Limb (tissue), 2 donors: Measurements from ENCODE around the gene NGDN.
"Not testable (repeated sequence)": the region's sequence is repeated elsewhere in the genome, so short reads cannot be mapped to it uniquely, and the experiment has no call there.

Experiments used
- DNase-seq, 2 donors: peaks; one replicate each; pipeline ENCODE4 v3.0.0-alpha.2; 2016; ENCODE audit errors: extremely low spot score in 2 of 2

Gene NGDN, protein sequence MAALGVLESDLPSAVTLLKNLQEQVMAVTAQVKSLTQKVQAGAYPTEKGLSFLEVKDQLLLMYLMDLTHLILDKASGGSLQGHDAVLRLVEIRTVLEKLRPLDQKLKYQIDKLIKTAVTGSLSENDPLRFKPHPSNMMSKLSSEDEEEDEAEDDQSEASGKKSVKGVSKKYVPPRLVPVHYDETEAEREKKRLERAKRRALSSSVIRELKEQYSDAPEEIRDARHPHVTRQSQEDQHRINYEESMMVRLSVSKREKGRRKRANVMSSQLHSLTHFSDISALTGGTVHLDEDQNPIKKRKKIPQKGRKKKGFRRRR

DNA sequence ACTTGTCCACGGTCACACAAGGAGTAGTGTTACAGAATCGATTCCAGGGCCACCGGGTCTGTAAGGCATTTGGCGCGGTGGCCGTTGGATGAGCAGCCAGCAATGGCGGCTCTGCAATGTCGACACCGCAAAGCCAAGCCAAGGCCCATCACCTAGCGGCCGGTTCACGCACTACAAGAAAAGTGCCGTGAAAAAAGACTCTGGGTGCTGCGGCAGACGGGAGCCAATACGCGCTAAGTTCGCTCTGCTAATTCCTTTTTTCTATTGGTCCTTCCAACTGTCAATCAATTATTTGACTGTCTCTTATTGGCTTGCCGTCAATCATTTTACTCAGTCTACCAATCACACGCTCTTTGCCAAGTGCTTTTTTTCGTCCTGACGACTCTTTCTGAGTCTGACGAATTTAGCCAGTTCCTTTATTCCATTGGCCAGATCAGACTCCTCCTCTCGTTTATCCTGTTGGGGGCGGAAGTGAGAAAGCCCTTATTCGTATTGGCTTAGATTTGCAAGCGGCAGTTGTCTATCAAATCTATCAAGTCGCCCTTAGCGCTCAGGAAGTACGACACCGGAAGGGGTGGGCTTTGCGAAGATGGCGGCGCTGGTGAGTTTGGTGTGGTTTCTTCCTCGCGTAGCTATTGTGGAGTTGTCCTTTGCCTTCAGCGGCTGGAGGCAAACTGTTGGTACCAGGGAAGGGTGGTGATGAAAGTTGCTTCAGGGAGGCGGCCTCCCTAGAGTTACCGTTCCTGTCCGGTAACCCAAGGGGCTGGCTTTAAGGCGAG, at the start of gene NGDN:
NGDN (plus strand) TSS at position 577 of the 779 bp plus-strand sequence; CDS start at position 590, 13 bp downstream.
- peak; percentile 97 to 100 for DNase-seq

GRCh38 chr14:23421594-23421993, 47.9 kb upstream of the NGDN start:
- DNase-seq: no peak

DNA sequence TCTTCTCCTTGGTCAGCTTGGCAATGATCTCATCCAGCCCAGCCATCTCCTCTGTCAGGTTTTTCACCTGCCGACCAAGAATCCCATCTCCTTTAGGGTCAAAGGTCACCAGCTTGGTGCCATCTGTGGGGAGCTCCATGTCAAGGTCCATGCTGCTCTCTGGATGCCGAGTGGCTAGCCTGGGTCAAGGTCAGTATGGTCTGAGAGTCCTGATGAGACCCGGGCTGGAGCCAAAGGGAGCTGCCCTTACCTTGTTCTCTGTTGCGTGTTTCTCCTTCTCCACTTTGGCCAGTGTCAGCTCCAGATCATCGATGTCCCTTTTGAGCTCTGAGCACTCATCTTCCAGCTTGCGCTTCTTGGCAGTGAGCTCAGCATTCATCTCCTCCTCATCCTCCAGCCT, 45.8 kb upstream of the NGDN start:
- no peak for DNase-seq

- no peak for DNase-seq
Observed at GRCh38 chr14:23425169-23425568, 44.3 kb upstream of the NGDN start.

GRCh38 chr14:23425798-23426197, 43.7 kb upstream of the NGDN start:
- not testable (repeated sequence) for DNase-seq

DNA sequence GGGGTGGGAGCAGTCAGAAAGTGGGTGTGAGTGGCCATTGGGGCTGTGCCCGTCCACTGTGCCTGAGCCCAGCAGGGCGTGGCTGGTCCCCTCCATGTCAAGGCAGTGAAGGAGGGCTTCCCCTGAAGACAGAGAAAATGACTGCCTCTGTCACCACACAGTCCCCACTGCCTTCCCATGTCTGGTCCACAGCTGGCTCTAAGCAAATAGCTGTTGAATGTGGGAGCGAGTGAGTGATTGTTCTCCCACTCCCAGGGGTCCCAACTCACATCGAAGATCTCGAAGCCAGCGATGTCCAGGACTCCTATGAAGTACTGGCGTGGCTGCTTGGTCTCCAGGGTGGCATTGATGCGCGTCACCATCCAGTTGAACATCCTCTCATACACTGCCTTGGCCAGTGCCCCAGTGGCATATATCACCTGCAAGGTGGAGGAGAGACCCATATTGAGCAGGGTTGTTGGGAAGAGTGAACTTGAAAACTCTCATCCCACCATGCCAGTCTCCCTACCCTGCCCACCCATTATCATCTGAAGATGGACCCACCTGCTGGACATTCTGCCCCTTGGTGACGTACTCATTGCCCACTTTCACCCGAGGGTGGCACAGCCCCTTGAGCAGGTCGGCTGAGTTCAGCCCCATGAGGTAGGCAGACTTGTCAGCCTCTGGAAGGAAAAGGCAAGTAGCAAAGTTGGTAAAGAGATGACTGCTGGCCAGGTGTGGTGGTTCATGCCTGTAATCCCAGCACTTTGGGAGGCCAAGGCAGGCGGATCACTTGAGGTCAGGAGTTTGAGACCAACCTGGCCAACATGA, 40.6 kb upstream of the NGDN start:
- DNase-seq: no peak

- DNase-seq: no peak
Observed at GRCh38 chr14:23430016-23430722, 39.3 kb upstream of the NGDN start.

- peak in 1 of 2 donors; percentile 33 for DNase-seq
Observed at GRCh38 chr14:23430723-23431085, 38.8 kb upstream of the NGDN start.

- peak in 1 of 2 donors; percentile 15 for DNase-seq
Observed at GRCh38 chr14:23431486-23431885, 38.0 kb upstream of the NGDN start.

DNA sequence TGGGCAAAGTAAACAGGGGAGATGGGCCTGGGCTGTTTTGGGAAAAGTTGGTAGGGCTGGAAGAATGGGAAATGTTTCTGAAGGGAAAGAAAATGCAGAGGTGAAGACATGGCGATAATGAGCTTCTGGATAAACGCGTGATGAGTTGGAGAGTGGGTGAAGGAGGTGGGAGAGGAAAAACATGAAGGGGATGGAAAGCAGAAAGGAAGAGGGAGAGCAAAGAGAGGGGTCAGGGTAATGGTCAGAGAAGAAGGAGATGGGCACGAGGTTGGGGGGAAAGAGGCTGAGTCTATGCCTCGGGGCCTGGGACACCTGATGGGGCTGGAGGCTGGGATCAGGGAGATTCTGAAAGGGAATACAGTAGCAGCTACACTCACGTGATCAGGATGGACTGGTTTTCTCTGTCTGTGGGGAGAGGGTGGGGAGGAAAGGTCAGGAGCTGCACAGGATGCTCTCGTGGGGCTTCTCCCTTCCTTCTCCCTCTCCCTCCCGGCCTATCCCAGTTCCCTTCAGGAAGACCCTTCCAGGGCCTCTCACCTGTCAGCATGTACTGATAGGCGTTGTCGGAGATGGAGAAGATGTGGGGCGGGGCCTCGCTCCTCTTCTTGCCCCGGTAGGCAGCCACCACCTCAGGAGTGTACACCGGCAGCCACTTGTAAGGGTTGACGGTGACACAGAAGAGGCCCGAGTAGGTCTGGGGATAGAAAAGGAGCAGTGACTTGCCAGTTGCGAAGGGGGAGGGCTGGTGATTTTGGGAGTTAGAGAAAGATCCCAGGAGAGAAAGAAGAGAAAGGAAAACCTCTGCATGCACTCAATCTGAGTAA, 37.2 kb upstream of the NGDN start:
- DNase-seq: peak in 1 of 2 donors; percentile 9

- DNase-seq: peak in 1 of 2 donors; percentile 4
Observed at GRCh38 chr14:23432946-23433345, 36.6 kb upstream of the NGDN start.

DNA sequence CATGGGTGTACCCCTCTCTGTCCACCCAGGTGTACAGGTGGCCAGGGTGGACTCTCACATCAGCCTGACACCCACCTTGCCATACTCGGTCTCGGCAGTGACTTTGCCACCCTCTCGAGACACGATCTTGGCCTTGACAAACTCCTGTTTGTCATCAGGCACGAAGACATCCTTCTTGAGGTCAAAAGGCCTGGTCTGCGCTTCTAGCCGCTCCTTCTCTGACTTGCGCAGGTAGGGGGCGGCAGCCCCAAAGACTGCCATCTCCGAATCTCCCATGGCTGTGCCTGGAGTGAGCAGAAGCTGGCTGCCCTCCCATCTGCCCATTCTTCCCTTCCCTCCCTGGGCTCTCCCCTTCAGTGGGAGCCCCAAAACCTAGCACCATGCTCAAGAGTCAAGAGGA, 36.0 kb upstream of the NGDN start:
- no peak for DNase-seq

DNA sequence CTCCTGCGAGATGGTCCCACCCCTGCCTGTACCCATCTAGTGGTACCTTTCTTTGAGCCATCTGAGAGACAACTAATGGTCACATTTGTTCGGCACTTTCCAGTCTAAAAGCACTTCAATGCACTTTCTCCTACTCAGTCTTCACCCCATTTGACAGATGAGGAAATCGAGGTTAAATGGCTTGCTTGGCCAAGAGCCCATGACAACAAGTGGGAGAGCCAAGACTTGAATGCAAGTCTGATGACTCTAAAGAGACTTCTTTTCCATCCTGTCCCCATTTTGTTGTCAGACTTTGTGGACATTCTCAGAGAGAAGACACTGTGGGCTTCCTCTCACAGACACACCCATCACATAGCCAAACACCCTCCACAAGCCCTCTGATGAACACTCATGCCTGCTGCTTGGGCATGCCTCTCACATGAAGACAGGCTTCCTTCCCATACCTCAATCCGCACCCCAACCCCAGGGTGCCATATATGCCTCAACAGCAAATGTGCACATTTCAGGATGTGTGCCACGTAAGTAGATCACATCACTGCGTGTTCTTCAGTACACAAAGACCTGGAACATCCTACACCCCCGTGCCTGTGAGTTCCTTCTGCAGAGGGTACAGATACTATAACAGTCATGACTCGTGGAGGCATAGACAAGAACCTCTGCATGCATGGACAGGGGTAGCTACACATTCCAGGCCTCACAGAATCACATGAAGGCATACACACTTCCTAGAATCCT, 34.8 kb upstream of the NGDN start:
- no peak for DNase-seq

DNA sequence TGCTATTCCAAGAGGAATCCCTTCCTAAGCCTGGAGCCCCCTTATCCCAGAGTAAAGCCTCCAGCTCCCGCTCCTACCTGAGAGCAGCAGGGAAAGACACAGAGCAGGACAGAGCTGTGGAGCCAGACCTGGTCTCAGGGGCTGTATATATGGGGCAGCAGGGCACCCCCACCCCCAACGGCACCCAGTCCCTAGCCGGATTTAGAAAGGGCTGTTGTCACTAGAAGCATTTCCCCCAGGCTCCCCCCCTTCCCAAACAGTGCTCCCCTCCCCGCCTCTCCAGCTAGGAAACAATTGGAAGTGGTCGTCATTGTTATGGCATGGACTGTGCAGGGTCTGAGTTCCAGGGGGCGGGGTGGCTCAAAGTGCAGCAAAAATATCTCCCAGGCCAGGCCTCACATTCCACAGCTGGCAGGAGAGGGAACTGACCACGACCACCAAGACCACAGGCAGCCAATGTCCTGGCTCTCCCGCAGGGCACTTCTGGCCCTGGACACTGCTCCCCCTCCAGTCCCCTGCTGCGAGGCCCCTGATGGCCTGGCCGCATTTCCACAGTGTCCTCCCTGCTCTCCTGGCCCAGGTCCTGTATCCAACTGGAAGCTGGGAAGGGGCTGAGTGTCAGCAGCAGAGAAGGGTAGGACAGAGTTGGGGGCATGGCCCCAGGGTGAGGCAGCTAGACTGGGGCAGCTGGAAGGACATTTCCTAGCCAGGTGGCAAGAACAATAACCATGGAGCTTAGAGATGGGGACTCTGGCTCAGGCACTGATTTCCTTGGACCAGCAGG, 33.8 kb upstream of the NGDN start, which contains the start of gene MYH7:
MYH7 (minus strand) TSS at position 118 of the 784 bp plus-strand sequence. CDS start 1,928 bp downstream, outside the sequence.
- DNase-seq: no peak

DNA sequence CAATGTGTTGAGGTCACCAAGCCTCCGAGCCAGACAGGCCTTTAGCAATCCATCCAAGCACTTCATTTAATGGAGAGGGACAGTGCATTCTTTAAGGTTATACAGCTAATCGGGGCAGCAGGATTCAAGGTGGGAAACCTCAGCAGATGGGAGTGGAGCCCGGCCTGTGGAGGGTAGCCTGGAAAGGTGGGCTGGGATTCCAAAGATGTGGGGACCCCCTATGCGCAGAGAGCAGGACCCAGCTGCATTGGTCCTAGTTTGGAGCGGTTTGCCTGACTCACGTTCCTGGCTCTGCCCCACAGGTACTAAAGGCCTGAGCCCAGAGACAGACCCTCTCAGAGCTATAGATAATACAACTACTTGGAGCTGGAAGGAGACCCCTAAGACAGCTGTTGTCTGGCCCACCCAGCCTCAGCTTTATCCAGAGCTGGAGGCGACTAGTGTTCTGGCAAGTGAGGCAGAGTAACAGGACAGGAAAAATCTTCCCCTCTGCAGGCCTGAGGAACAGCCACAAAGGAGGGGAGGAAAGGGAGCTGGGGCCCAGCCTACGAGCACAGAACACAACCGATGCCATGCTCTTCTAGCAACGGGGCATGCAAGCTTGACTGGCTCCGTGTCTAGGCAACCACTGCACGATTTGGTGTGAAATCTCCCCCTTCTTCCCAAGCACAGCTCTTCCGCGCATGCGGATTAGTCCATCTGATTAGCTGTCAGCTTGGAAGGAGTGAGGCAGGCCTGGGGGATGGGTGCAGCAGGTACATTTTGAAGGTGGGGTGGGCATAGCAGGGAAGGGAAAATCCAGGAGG, 33.0 kb upstream of the NGDN start:
- peak in 1 of 2 donors; percentile 74 for DNase-seq

- no peak for DNase-seq
Observed at GRCh38 chr14:23437133-23438100, 32.1 kb upstream of the NGDN start.
